ENCODE results near the gene ADSL.

DNA sequence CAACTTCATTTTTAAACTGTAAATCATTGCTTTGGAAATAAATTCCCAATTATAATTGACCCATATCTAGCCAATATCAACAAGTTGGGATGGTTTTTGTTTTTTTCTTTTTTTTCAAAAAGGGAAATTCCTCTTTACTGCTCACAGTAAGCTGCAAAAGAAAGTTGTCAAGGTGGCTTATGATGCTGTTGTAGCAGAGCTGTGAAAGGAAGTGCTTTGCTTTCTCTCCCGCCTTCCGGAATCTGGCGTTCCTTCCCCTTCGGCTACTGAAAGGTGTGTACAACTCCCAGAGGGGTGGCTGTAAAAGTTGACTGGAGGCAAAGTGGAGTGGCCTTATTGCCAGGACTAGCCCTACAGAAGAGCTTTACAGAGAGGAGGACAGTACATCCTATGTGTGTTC is 16.2 kb upstream of the ADSL start:
- TF ChIP-seq CTCF (IDR thresholded peaks at IDR 0.05), result no peak
- no peak for TF ChIP-seq POLR2A (IDR thresholded peaks at IDR 0.05)

All from right lobe of liver (tissue), 4 donors.